B cell (primary cell): Measurements from ENCODE around the gene LITAF. TPM values are rescaled to one million over a fixed set of nuclear protein-coding genes. Genes with fewer than 3 reads are reported as not detected.

Experiments
- ATAC-seq: fragments of 200-7000 bp; cut with Tn5 transposase; one replicate; pipeline ENCODE4 v1.10.0; 2021; ENCODE audit warnings: low read depth, mild to moderate bottlenecking, moderate number of reproducible peaks, moderate library complexity
- CTCF ChIA-PET: fragments of 350-600 bp; sonication (Branson Sonifier 250); formaldehyde crosslinking; loops from one replicate; lab custom pipeline; 2021; ENCODE audit warnings: antibody characterized with exemption, inconsistent platforms; lab: Charles Lee
- POLR2A ChIA-PET: fragments of 350-600 bp; sonication (Branson Sonifier 250); formaldehyde crosslinking; loops from one replicate; lab custom pipeline; 2021; ENCODE audit warnings: antibody characterized with exemption; lab: Charles Lee
- DNase-seq: peaks from one replicate; pipeline ENCODE4 v3.0.0; 2013
- H2AFZ ChIP-seq: 2 replicates; pipeline ENCODE4 v1.6.1; 2012; ENCODE audit warnings: mild to moderate bottlenecking, low read depth, low read length; ENCODE audit not compliant: insufficient read depth, poor library complexity, severe bottlenecking
- H3K27ac ChIP-seq, 2 donors: 1 replicate in 1 of 2; 2 replicates in 1 of 2; pipeline ENCODE4 v1.5.1; 2012 to 2013; ENCODE audit warnings: low read length in 2 of 2, mild to moderate bottlenecking in 2 of 2, moderate library complexity in 1 of 2
- H3K27me3 ChIP-seq, 4 experiments: fragments of 200-600 bp in 1 of 4; sonication (generic) in 1 of 4; replicated peaks in 1 of 4; 1 replicate in 2 of 4; 2 replicates in 2 of 4; pipeline versions ENCODE4 v1.6.1 to v1.7.0; 2013 to 2016; ENCODE audit warnings: low read length in 3 of 4, mild to moderate bottlenecking in 2 of 4, mixed read lengths in 1 of 4, moderate library complexity in 1 of 4; ENCODE audit not compliant: insufficient read depth in 4 of 4, control insufficient read depth in 3 of 4; ENCODE audit errors: control extremely low read depth in 1 of 4
- H3K36me3 ChIP-seq, 2 experiments: replicated peaks in 1 of 2; 1 replicate in 1 of 2; 2 replicates in 1 of 2; pipeline versions ENCODE4 v1.6.1 to v1.7.1; 2013; ENCODE audit warnings: low read length in 1 of 2; ENCODE audit not compliant: insufficient read depth in 2 of 2, control insufficient read depth in 1 of 2; ENCODE audit errors: control extremely low read depth in 1 of 2, extremely low read depth in 1 of 2
- H3K4me1 ChIP-seq, 2 donors: fragments of 200-600 bp in 1 of 2; sonication (generic) in 1 of 2; 1 replicate in 1 of 2; 2 replicates in 1 of 2; pipeline versions ENCODE4 v1.5.1 to v1.6.1; 2013 to 2017; ENCODE audit warnings: low read length in 2 of 2; ENCODE audit not compliant: control insufficient read depth in 2 of 2, insufficient read depth in 2 of 2
- H3K4me2 ChIP-seq: replicated peaks from 2 replicates; pipeline ENCODE3; 2012; ENCODE audit warnings: mild to moderate bottlenecking, low read depth, low read length; ENCODE audit not compliant: poor library complexity, severe bottlenecking
- H3K4me3 ChIP-seq, 5 experiments: fragments of 200-600 bp in 1 of 5; sonication (generic) in 1 of 5; 1 replicate in 3 of 5; 2 replicates in 2 of 5; pipeline versions ENCODE4 v1.5.1 to v1.7.0; 2011 to 2016; ENCODE audit warnings: low read length in 4 of 5, mild to moderate bottlenecking in 4 of 5, low read depth in 2 of 5, control low read depth in 1 of 5, moderate library complexity in 1 of 5; ENCODE audit not compliant: insufficient read depth in 1 of 5; ENCODE audit errors: control extremely low read depth in 1 of 5, extremely low read depth in 1 of 5
- H3K79me2 ChIP-seq: fragments of 200-600 bp; sonication (generic); one replicate; pipeline ENCODE4 v1.6.0; 2016; ENCODE audit warnings: low read length; ENCODE audit not compliant: control insufficient read depth, insufficient read depth
- H3K9ac ChIP-seq: fragments of 200-600 bp; sonication (generic); 2 replicates; pipeline ENCODE4 v1.6.1; 2017; ENCODE audit warnings: mild to moderate bottlenecking, low read length, moderate library complexity
- H3K9me3 ChIP-seq, 3 donors: one replicate each; pipeline versions ENCODE4 v1.6.1 to v1.7.1; 2013; ENCODE audit warnings: low read length in 2 of 3; ENCODE audit not compliant: control insufficient read depth in 2 of 3, insufficient read depth in 1 of 3; ENCODE audit errors: control extremely low read depth in 1 of 3
- H4K20me1 ChIP-seq: 2 replicates; pipeline ENCODE4 v1.6.0; 2012; ENCODE audit warnings: mild to moderate bottlenecking, low read length; ENCODE audit not compliant: insufficient read depth, control insufficient read depth, poor library complexity, severe bottlenecking
- H3K27ac Mint-ChIP-seq: one replicate; pipeline ENCODE4 v1.8.0; 2021; ENCODE audit warnings: mixed read lengths
- H3K27me3 Mint-ChIP-seq: one replicate; pipeline ENCODE4 v1.8.0; 2021; ENCODE audit warnings: mixed read lengths
- H3K4me1 Mint-ChIP-seq: one replicate; pipeline ENCODE4 v1.8.0; 2021; ENCODE audit warnings: mixed read lengths
- H3K4me3 Mint-ChIP-seq: one replicate; pipeline ENCODE4 v1.8.0; 2021; ENCODE audit warnings: mixed read lengths
- H3K9me3 Mint-ChIP-seq: one replicate; pipeline ENCODE4 v1.8.0; 2022; ENCODE audit warnings: mixed read lengths; ENCODE audit not compliant: insufficient read depth
- CTCF ChIP-seq: fragments of 200-600 bp; IDR thresholded peaks from one replicate; pipeline ENCODE4 v1.8.0; 2022; ENCODE audit warnings: antibody characterized with exemption, mild to moderate bottlenecking
- EZH2 ChIP-seq: IDR thresholded peaks from 2 replicates; pipeline ENCODE4 v1.6.1; 2012; ENCODE audit warnings: borderline replicate concordance, low read depth, mild to moderate bottlenecking, moderate library complexity, low read length; ENCODE audit not compliant: insufficient read depth, poor library complexity, severe bottlenecking
- WGBS: methylation state at CpG from one replicate; pipeline ENCODE4 v1.1.5; 2013; ENCODE audit warnings: missing lambda C conversion rate; ENCODE audit not compliant: insufficient coverage; 5-methylcytosine and 5-hydroxymethylcytosine counted together
- intact Hi-C: fragments of 100-400 bp; cut with micrococcal nuclease; formaldehyde crosslinking; loops from one replicate; pipeline ENCODE4 v1.10.0; 2022
- polyA plus RNA-seq: library from polyadenylated mRNA; depleted of rRNA; stranded (reverse); fragments of >200 nt; gene quantifications from 2 replicates; pipeline ENCODE4 v1.2.3, GENCODE V29; 2012
- total RNA-seq, 2 donors: library from RNA; stranded (reverse); fragments of 120-200 nt in 1 of 2; gene quantifications; 1 replicate in 1 of 2; 2 replicates in 1 of 2; pipeline versions ENCODE4 v1.2.3 to v1.2.4, GENCODE V29; 2013 to 2022

Gene LITAF
- total and polyA plus RNA-seq, 2 donors (not counting 1 experiment from before 2014, with no cell fraction given): 93.6 to 125 TPM

GRCh38 chr16:11587643-11588247 lies 1.0 kb upstream of the LITAF start:
- peak overlapping the region; percentile 97 for H3K27ac Mint-ChIP-seq
- peak overlapping the region; percentile 94 for H3K9ac ChIP-seq
- H3K4me3 ChIP-seq: peak overlapping the region; percentile 4 to 91 (median 71)
- intact Hi-C loops: loop anchor here (5.0 to 10.0 kb wide), 2 partner anchors 35 to 623 kb away; no protein-coding TSS in a partner anchor
- ChIA-PET POLR2A (interaction anchor here (0.7 to 1.2 kb wide), 5 partner anchors 10 to 393 kb away, joined by 4 to 7 read pairs (median 5); partner anchors contain the start of gene ZC3H7A), CTCF (interaction anchor here (1.0 to 2.6 kb wide), 7 partner anchors 21 to 110 kb away, joined by 3 to 13 read pairs (median 5); no protein-coding TSS in a partner anchor)
- no peaks in the 10 kb centered on the region for H3K27me3 ChIP-seq
- no peak for DNase-seq
- H3K27ac ChIP-seq: peak overlapping the region; percentile 82 to 97
- peaks cover 47% of the 10 kb centered on the region for H3K79me2 ChIP-seq
- no peaks in the 10 kb centered on the region for H3K27me3 Mint-ChIP-seq
- no peaks in the 10 kb centered on the region for H3K9me3 Mint-ChIP-seq
- whole genome bisulfite sequencing: 92% methylated on average over 11 of the region's 14 CpGs
- H3K4me2 ChIP-seq: peak overlapping the region; percentile 93
- peaks cover 35 to 44% of the 10 kb centered on the region in 2 donors for H3K4me1 ChIP-seq
- no peak for TF ChIP-seq EZH2
- TF ChIP-seq CTCF: no peak
- peak overlapping the region; percentile 99 for H2AFZ ChIP-seq
- H3K9me3 ChIP-seq: no peaks in the 10 kb centered on the region
- peak overlapping the region; percentile 94 for H3K4me3 Mint-ChIP-seq
- ATAC-seq: no peak
- no peaks in the 10 kb centered on the region for H3K36me3 ChIP-seq
- H4K20me1 ChIP-seq: peaks cover 14% of the 10 kb centered on the region
- H3K4me1 Mint-ChIP-seq: peaks cover 41% of the 10 kb centered on the region

- H3K27ac ChIP-seq: peak overlapping the region; percentile 82 to 97
- peaks cover 48 to 56% of the 10 kb centered on the region in 2 donors for H3K4me1 ChIP-seq
- no peaks in the 10 kb centered on the region for H3K9me3 ChIP-seq
- H3K36me3 ChIP-seq: no peaks in the 10 kb centered on the region
- TF ChIP-seq CTCF: no peak
- no peak for TF ChIP-seq EZH2
- H2AFZ ChIP-seq: peak overlapping the region; percentile 99
- DNase-seq (peak; percentile 70), ATAC-seq (peak; percentile 18)
- H3K27me3 ChIP-seq: no peaks in the 10 kb centered on the region
- H3K9me3 Mint-ChIP-seq: no peaks in the 10 kb centered on the region
- intact Hi-C loops: loop anchor here (5.0 to 10.0 kb wide), 2 partner anchors 36 to 622 kb away; no protein-coding TSS in a partner anchor
- peak overlapping the region; percentile 94 for H3K9ac ChIP-seq
- H3K4me3 ChIP-seq: peak overlapping the region; percentile 71 to 91 (median 75)
- peak overlapping the region; percentile 93 for H3K4me2 ChIP-seq
- peak overlapping the region; percentile 94 for H3K4me3 Mint-ChIP-seq
- CTCF ChIA-PET: interaction anchor here (1.1 to 2.6 kb wide), 13 partner anchors 10 to 623 kb away, joined by 3 to 13 read pairs (median 4); no protein-coding TSS in a partner anchor
- H4K20me1 ChIP-seq: peaks cover 14% of the 10 kb centered on the region
- under 1% methylated on average over 48 of the region's 48 CpGs for WGBS
- H3K79me2 ChIP-seq: peaks cover 61% of the 10 kb centered on the region
- no peaks in the 10 kb centered on the region for H3K27me3 Mint-ChIP-seq
- H3K4me1 Mint-ChIP-seq: peaks cover 53% of the 10 kb centered on the region
- POLR2A ChIA-PET: interaction anchor here (0.6 to 1.1 kb wide), 3 partner anchors 9 to 31 kb away, joined by 3 to 8 read pairs (median 7); no protein-coding TSS in a partner anchor
- H3K27ac Mint-ChIP-seq: peak overlapping the region; percentile 90
These were observed 302 bp downstream of the LITAF start for GRCh38 chr16:11586378-11586855.
